ENCODE data around the gene RNF157.
"Not testable (repeated sequence)": the region's sequence is repeated elsewhere in the genome, so short reads cannot be mapped to it uniquely, and the experiment has no call there.

RNF157 gene

DNA sequence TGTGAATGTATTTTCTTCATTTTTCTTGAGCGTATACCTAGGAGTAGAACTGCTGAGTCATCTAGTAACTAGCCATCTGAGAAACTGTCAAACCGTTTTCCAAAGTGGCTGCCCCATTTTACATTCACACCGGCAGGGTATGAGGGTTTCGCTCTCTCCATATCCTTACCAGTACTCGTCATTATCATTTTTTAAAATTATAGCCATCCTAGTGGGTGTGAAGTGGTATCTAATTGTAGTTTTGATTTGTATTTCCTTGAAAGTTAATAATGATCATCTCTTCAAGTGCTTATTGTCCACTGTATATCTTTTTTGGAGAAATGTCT is 6.0 kb downstream of the RNF157 start:
- no peak for DNase-seq
- H4K5ac ChIP-seq (ENCODE audit: low read length) = no peak overlapping the region
- no peak overlapping the region for H3K56ac ChIP-seq (ENCODE audit: low read length)
- no peak overlapping the region for H3K27ac ChIP-seq (ENCODE audit: low read depth, low read length)
- no peak overlapping the region for H3K4ac ChIP-seq (ENCODE audit: low read depth, low read length)
- H2BK5ac ChIP-seq (ENCODE audit: low read length) = no peak overlapping the region
- H4K8ac ChIP-seq (ENCODE audit: low read depth, low read length) = no peak overlapping the region
- no CpG with 5 or more reads among the region's 5 CpGs for WGBS (ENCODE audit: extremely low coverage, insufficient coverage, low lambda C conversion rate)
- H3K4me3 ChIP-seq (ENCODE audit: low read length) = no peak overlapping the region
- H3K79me1 ChIP-seq (ENCODE audit: low read length) = no peaks in the 10 kb centered on the region
- H3K4me1 ChIP-seq (ENCODE audit: control insufficient read depth, low read depth, low read length) = no peaks in the 10 kb centered on the region
- H3K18ac ChIP-seq (ENCODE audit: low read length) = no peak overlapping the region
- no peak overlapping the region for H3K4me2 ChIP-seq (ENCODE audit: low read length)
- no peak overlapping the region for H3K9ac ChIP-seq (ENCODE audit: low read length)
- no peak overlapping the region for H2AK5ac ChIP-seq (ENCODE audit: low read length)
- H3K23ac ChIP-seq (ENCODE audit: low read length) = no peak overlapping the region
- no peak overlapping the region for H2BK15ac ChIP-seq (replicated peaks; ENCODE audit: low read depth)
- peaks cover 11% of the 10 kb centered on the region for H3K27me3 ChIP-seq (ENCODE audit: insufficient read depth, low read length, poor library complexity)
- H2BK120ac ChIP-seq (ENCODE audit: low read depth, low read length) = no peak overlapping the region
- H3K79me2 ChIP-seq (ENCODE audit: control insufficient read depth, insufficient read depth, low read length) = no peaks in the 10 kb centered on the region
- H3K36me3 ChIP-seq (ENCODE audit: control insufficient read depth, insufficient read depth, low read length) = no peaks in the 10 kb centered on the region

DNA sequence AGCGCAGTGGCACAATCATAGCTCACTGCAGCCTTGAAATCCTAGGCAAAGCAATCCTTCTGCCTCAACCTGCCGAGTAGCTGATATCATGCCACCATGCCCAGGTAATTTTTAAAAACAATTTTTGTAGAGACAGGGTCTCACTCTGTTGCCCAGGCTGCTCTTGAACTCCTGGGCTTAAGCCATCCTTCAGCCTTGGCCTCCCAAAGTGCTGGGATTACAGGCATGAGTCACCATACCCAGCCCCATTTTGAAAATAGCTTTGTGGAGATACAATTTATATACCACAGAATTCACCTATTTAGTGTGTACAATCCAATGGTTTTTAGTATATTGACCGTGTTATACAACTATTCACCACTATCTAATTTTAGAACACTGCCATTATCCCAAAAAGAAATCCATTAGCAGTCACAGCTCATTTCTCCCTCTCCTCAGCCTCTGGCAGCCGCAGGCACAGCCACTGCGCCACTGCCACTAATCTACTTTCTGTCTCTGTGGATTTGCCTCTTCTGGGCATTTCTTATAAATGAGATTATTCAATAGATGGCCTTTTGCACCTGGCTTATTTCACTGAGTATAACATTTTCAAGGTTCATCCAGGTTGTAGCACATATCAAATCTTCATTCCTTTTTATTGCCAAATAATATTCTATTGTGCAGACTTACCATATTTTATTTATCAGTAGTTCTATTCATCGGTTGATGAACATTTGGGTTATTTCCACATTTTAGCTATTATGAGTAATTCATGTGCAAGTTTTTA is 6.5 kb downstream of the RNF157 start:
- Histone ChIP-seq H2BK5ac (ENCODE audit: low read length) (no peak overlapping the region), H3K18ac (ENCODE audit: low read length) (no peak overlapping the region), H3K4me2 (ENCODE audit: low read length) (no peak overlapping the region), H3K79me2 (ENCODE audit: control insufficient read depth, insufficient read depth, low read length) (no peaks in the 10 kb centered on the region), H2BK15ac (replicated peaks; ENCODE audit: low read depth) (no peak overlapping the region), H3K23ac (ENCODE audit: low read length) (no peak overlapping the region), H3K79me1 (ENCODE audit: low read length) (no peaks in the 10 kb centered on the region), H2BK120ac (ENCODE audit: low read depth, low read length) (no peak overlapping the region), H2AK5ac (ENCODE audit: low read length) (no peak overlapping the region), H3K36me3 (ENCODE audit: control insufficient read depth, insufficient read depth, low read length) (no peaks in the 10 kb centered on the region), H3K56ac (ENCODE audit: low read length) (no peak overlapping the region), H3K27me3 (ENCODE audit: insufficient read depth, low read length, poor library complexity) (peaks cover 7% of the 10 kb centered on the region), H3K4me3 (ENCODE audit: low read length) (no peak overlapping the region), H3K4me1 (ENCODE audit: control insufficient read depth, low read depth, low read length) (no peaks in the 10 kb centered on the region), H3K4ac (ENCODE audit: low read depth, low read length) (no peak overlapping the region), H3K9ac (ENCODE audit: low read length) (no peak overlapping the region), H3K27ac (ENCODE audit: low read depth, low read length) (no peak overlapping the region), H4K8ac (ENCODE audit: low read depth, low read length) (no peak overlapping the region), H4K5ac (ENCODE audit: low read length) (no peak overlapping the region)
- DNase-seq = no peak
- WGBS (ENCODE audit: extremely low coverage, insufficient coverage, low lambda C conversion rate) = no CpG with 5 or more reads among the region's 6 CpGs

DNA sequence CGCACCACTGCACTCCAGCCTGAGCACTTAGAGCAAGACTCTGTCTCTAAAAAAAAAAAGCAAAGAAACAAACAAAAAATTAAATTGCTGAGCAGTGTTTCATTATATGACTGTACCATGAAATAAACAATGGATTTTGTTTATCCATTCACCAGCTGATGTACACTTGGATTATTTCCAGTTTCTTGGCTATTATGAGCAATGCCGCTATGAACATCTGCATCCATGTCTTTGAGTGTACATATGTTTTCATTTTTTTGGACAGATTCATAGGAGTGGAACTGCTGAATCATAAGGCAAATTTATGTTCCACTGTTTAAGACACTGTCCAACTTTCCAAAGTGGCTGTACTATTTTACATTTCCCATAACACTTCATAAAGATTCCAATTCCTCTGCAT is 8.0 kb downstream of the RNF157 start:
- Histone ChIP-seq H2BK120ac (ENCODE audit: low read depth, low read length) (no peak overlapping the region), H3K79me1 (ENCODE audit: low read length) (no peaks in the 10 kb centered on the region), H3K79me2 (ENCODE audit: control insufficient read depth, insufficient read depth, low read length) (no peaks in the 10 kb centered on the region), H3K4me3 (ENCODE audit: low read length) (no peak overlapping the region), H2AK5ac (ENCODE audit: low read length) (no peak overlapping the region), H3K27me3 (ENCODE audit: insufficient read depth, low read length, poor library complexity) (peaks cover 2% of the 10 kb centered on the region), H4K5ac (ENCODE audit: low read length) (no peak overlapping the region), H3K18ac (ENCODE audit: low read length) (no peak overlapping the region), H2BK15ac (replicated peaks; ENCODE audit: low read depth) (no peak overlapping the region), H3K23ac (ENCODE audit: low read length) (no peak overlapping the region), H3K56ac (ENCODE audit: low read length) (no peak overlapping the region), H3K36me3 (ENCODE audit: control insufficient read depth, insufficient read depth, low read length) (no peaks in the 10 kb centered on the region), H3K4me2 (ENCODE audit: low read length) (no peak overlapping the region), H3K27ac (ENCODE audit: low read depth, low read length) (no peak overlapping the region), H3K4me1 (ENCODE audit: control insufficient read depth, low read depth, low read length) (no peaks in the 10 kb centered on the region), H4K8ac (ENCODE audit: low read depth, low read length) (no peak overlapping the region), H3K4ac (ENCODE audit: low read depth, low read length) (no peak overlapping the region), H2BK5ac (ENCODE audit: low read length) (no peak overlapping the region), H3K9ac (ENCODE audit: low read length) (no peak overlapping the region)
- no CpG with 5 or more reads among the region's 2 CpGs for WGBS (ENCODE audit: extremely low coverage, insufficient coverage, low lambda C conversion rate)
- no peak for DNase-seq

DNA sequence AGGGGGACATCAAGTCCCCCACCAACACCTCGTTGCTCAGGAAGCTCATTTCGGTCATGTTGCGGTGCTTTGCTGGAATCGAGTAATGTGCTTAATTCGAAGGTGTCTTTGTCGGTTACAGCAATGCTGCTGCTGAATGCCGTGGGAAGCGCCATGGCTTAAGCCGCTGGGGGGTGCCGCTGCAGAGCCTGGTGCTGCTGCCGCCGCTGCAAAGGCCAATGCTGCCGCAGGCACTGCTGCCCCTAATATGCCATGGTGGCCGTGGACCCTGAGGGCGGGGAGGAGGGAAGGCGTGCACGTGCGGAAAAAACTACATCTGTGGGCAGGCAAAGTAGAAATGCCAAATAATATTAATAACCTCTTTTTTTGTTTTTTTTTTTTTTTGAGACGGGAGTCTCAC is 13.5 kb downstream of the RNF157 start:
- H3K23ac ChIP-seq (ENCODE audit: low read length); H4K8ac ChIP-seq (ENCODE audit: low read depth, low read length); H3K9ac ChIP-seq (ENCODE audit: low read length); H3K18ac ChIP-seq (ENCODE audit: low read length); H3K27me3 ChIP-seq (ENCODE audit: insufficient read depth, low read length, poor library complexity); H3K56ac ChIP-seq (ENCODE audit: low read length); H3K36me3 ChIP-seq (ENCODE audit: control insufficient read depth, insufficient read depth, low read length); DNase-seq; H2BK120ac ChIP-seq (ENCODE audit: low read depth, low read length); H3K27ac ChIP-seq (ENCODE audit: low read depth, low read length); H2AK5ac ChIP-seq (ENCODE audit: low read length); H2BK5ac ChIP-seq (ENCODE audit: low read length); H3K4me1 ChIP-seq (ENCODE audit: control insufficient read depth, low read depth, low read length); H2BK15ac ChIP-seq (replicated peaks; ENCODE audit: low read depth); H3K79me2 ChIP-seq (ENCODE audit: control insufficient read depth, insufficient read depth, low read length); H3K4ac ChIP-seq (ENCODE audit: low read depth, low read length); H4K5ac ChIP-seq (ENCODE audit: low read length); H3K4me3 ChIP-seq (ENCODE audit: low read length); H3K4me2 ChIP-seq (ENCODE audit: low read length); H3K79me1 ChIP-seq (ENCODE audit: low read length): not testable (repeated sequence)
- no CpG with 5 or more reads among the region's 19 CpGs for WGBS (ENCODE audit: extremely low coverage, insufficient coverage, low lambda C conversion rate)

DNA sequence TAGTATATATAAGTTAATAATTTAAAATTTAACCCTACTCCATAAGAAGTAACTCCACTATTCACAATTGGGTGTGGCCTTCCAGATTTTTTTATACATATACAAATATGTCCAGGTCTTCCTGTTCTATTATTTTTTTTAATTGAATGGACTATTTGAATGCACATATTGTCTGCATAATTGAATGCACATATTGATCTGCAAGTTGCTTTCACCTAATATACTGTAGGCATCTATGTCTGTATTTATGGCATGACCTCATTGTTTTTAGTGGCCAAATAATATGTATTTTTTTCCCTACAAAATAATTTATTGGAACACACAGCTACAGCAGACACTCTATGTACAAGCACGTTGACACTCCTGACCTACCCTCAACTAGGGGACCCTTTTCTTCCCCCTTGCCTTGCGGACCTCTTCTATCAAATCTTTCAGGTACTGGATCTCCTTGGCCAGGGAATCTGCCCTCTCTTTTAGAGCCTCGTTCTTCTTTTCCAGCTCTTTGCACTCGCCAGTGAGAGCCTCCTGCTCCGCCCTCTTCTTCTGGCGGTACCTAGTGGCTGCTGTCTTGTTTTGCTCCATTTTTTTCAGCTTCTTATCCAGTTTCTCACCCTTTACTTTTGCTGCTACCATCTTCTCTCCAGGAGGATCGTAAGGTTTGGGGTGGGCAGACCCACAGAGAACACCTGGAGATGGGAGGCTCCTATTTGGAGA is 14.8 kb downstream of the RNF157 start:
- H3K9ac ChIP-seq (ENCODE audit: low read length); H3K18ac ChIP-seq (ENCODE audit: low read length); H2AK5ac ChIP-seq (ENCODE audit: low read length); H4K5ac ChIP-seq (ENCODE audit: low read length); H2BK120ac ChIP-seq (ENCODE audit: low read depth, low read length); DNase-seq; H2BK15ac ChIP-seq (replicated peaks; ENCODE audit: low read depth); H3K36me3 ChIP-seq (ENCODE audit: control insufficient read depth, insufficient read depth, low read length); H3K79me1 ChIP-seq (ENCODE audit: low read length); H4K8ac ChIP-seq (ENCODE audit: low read depth, low read length); H2BK5ac ChIP-seq (ENCODE audit: low read length); H3K4me1 ChIP-seq (ENCODE audit: control insufficient read depth, low read depth, low read length); H3K23ac ChIP-seq (ENCODE audit: low read length); H3K56ac ChIP-seq (ENCODE audit: low read length); H3K4me3 ChIP-seq (ENCODE audit: low read length); H3K27ac ChIP-seq (ENCODE audit: low read depth, low read length); H3K79me2 ChIP-seq (ENCODE audit: control insufficient read depth, insufficient read depth, low read length); H3K4me2 ChIP-seq (ENCODE audit: low read length); H3K4ac ChIP-seq (ENCODE audit: low read depth, low read length); H3K27me3 ChIP-seq (ENCODE audit: insufficient read depth, low read length, poor library complexity): not testable (repeated sequence)
- no CpG with 5 or more reads among the region's 7 CpGs for WGBS (ENCODE audit: extremely low coverage, insufficient coverage, low lambda C conversion rate)
